Measurements from ENCODE around the gene PTPRG. TPM values are rescaled to one million over a fixed set of nuclear protein-coding genes. Genes with fewer than 3 reads are reported as not detected.

PTPRG gene
- total RNA-seq, 1 donor from 2014 or later: 11.1 TPM

DNA sequence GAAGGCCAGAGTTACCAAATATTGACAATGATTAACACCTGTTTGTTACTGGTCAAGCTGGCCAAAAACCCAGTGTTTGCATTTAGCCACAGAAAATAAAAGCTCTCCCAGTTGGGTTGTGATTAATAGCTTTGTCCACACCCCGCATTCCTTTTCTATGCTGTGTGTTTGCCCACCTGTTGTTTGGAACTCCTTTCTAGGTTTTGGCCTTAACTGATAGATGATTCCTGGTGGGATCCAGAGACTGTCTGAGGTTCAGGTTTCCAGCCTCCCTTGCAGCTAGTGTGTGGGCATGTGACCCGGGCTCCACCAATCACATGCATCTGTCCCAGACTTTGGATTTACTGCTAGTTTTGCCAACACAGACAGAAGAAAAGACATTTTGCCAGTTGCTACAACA lies 83.8 kb downstream of the PTPRG start:
- Histone ChIP-seq H3K36me3 (ENCODE audit: control insufficient read depth, insufficient read depth, low read length) (no peaks in the 10 kb centered on the region), H3K27me3 (ENCODE audit: control insufficient read depth, insufficient read depth, low read length) (no peaks in the 10 kb centered on the region), H3K4me3 (ENCODE audit: low read depth, low read length) (no peak overlapping the region)
- peak; percentile 65 for DNase-seq (ENCODE audit: low read depth)
- TF ChIP-seq, protein P1, sequence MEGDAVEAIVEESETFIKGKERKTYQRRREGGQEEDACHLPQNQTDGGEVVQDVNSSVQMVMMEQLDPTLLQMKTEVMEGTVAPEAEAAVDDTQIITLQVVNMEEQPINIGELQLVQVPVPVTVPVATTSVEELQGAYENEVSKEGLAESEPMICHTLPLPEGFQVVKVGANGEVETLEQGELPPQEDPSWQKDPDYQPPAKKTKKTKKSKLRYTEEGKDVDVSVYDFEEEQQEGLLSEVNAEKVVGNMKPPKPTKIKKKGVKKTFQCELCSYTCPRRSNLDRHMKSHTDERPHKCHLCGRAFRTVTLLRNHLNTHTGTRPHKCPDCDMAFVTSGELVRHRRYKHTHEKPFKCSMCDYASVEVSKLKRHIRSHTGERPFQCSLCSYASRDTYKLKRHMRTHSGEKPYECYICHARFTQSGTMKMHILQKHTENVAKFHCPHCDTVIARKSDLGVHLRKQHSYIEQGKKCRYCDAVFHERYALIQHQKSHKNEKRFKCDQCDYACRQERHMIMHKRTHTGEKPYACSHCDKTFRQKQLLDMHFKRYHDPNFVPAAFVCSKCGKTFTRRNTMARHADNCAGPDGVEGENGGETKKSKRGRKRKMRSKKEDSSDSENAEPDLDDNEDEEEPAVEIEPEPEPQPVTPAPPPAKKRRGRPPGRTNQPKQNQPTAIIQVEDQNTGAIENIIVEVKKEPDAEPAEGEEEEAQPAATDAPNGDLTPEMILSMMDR (IDR thresholded peaks at IDR 0.05; ENCODE audit: insufficient read depth, low read length, severe bottlenecking): no peak
- FAIRE-seq: no peak

DNA sequence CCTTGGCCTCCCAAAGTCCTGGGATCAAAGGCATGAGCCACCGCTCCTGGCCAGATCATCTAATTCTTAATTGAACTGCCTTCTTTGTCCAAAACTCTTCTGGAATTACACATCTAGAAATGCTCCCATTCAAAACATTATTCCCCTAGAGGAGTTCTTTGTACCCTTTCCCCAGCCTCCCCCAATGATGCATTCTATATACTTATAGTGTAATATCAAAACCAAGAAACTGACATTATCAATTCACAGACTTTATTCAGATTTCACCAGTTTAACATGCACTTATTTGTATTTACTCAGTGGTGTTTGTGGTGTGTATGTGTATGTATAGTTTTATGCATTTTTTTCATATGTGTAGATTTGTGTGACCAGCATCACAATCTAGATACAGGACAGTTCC lies 85.0 kb downstream of the PTPRG start:
- Histone ChIP-seq H3K36me3 (ENCODE audit: control insufficient read depth, insufficient read depth, low read length) (no peaks in the 10 kb centered on the region), H3K4me3 (ENCODE audit: low read depth, low read length) (no peak overlapping the region), H3K27me3 (ENCODE audit: control insufficient read depth, insufficient read depth, low read length) (no peaks in the 10 kb centered on the region)
- FAIRE-seq (no peak), DNase-seq (ENCODE audit: low read depth) (no peak)
- TF ChIP-seq, protein P1 (IDR thresholded peaks at IDR 0.05; ENCODE audit: insufficient read depth, low read length, severe bottlenecking): no peak

DNA sequence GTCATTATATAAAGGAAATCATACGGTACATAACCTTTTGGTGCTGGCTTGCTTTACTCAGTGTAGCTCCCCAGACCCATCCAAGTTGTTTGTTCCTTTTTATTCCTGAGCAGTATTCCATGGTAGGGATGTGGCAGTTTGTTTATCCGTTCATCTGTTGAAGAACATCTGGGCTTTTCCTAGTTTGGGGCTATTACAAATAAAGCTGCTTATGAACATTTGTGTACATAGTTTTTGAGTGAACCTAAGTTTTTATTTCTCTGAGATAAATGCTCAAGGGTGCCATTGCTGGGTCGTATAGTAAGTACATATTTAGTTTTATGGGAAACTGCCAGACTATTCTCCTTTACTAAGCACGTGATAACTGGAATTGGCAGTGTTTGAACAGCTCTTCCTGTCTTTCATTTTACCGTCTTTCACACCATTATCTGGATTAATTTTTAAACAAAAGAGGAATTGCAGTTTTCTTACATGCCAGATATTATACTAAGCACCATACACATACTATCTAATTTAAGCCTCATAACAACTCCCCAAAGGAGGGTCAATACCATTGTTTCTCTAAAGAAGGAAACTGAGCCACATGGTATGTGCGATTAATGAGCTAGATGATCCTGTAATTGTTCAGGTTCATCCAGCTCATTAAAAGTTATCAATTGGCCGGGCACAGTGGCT lies 85.6 kb downstream of the PTPRG start:
- no peak for DNase-seq (ENCODE audit: low read depth)
- Histone ChIP-seq H3K4me3 (ENCODE audit: low read depth, low read length) (no peak overlapping the region), H3K27me3 (ENCODE audit: control insufficient read depth, insufficient read depth, low read length) (no peaks in the 10 kb centered on the region), H3K36me3 (ENCODE audit: control insufficient read depth, insufficient read depth, low read length) (no peaks in the 10 kb centered on the region)
- no peak for FAIRE-seq
- TF ChIP-seq, protein P1 (IDR thresholded peaks at IDR 0.05; ENCODE audit: insufficient read depth, low read length, severe bottlenecking): no peak

DNA sequence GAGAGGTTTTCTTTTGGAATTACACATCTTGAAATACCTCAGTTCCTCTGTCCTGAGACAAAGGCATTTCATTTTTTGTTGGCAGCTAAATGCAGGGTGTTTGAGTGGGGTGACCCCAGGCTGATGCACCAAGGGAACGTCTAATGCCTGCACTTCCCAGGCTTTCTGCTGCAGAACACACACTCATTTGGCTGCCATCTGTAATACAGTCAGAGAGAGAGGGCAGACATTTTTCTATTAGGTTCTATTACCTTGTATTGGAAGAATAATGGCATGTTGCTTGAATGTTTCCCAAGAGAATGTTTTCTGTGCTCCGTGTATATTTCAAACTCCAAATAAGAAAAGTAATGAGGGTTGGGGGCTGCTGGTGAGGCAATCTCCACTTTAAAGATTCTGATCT lies 87.1 kb downstream of the PTPRG start:
- TF ChIP-seq, protein P1 (IDR thresholded peaks at IDR 0.05; ENCODE audit: insufficient read depth, low read length, severe bottlenecking): no peak
- no peak for FAIRE-seq
- H3K36me3 ChIP-seq (ENCODE audit: control insufficient read depth, insufficient read depth, low read length): no peaks in the 10 kb centered on the region
- H3K27me3 ChIP-seq (ENCODE audit: control insufficient read depth, insufficient read depth, low read length): no peaks in the 10 kb centered on the region
- DNase-seq (ENCODE audit: low read depth): no peak
- no peak overlapping the region for H3K4me3 ChIP-seq (ENCODE audit: low read depth, low read length)

DNA sequence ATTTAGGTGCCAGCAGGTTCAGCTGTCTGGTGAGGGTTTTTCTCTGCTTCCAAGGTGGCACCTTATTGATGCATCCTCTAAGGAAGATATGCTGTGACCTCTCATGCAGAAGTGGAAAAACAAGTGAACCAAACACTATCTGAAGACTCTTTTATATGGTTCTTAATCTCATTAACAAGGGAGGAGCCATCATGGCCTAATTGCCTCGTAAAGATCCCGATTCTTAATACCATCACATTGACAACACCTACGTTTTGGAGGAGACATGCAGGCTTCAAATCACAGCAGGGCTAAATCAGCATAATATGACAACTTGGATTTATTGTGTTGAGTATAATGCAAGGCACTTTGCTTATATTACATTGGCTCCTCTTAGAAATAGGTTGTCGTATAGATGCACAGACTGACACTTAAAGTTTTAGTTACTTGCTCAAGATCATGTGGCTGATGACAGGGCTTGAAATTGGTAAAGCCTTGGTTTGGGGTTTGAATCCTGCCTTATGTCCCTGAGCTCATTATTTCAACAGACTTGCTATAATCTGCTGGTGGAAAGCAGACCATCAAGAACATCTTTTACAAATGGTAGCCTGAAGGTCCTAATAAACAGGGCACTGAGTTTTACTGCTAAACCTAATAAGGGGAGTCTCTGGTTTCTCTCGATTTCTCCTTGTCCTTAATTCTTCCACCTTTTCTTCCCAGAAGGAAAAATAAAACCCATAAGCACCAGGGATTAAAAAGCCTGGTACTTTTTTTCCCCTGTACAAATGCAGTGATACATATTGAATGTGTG lies 88.2 kb downstream of the PTPRG start:
- FAIRE-seq (no peak), DNase-seq (ENCODE audit: low read depth) (no peak)
- Histone ChIP-seq H3K4me3 (ENCODE audit: low read depth, low read length) (no peak overlapping the region), H3K27me3 (ENCODE audit: control insufficient read depth, insufficient read depth, low read length) (no peaks in the 10 kb centered on the region), H3K36me3 (ENCODE audit: control insufficient read depth, insufficient read depth, low read length) (no peaks in the 10 kb centered on the region)
- TF ChIP-seq, protein P1 (IDR thresholded peaks at IDR 0.05; ENCODE audit: insufficient read depth, low read length, severe bottlenecking): no peak
